H1 (cell line): ENCODE measurements around the gene HLA-DQA2.
"Not testable (repeated sequence)": the region's sequence is repeated elsewhere in the genome, so short reads cannot be mapped to it uniquely, and the experiment has no call there.

Experiments
- EP300 ChIP-seq, 2 experiments: IDR thresholded peaks; 1 replicate in 1 of 2; 2 replicates in 1 of 2; pipeline ENCODE4 v1.6.1; 2011 to 2012; ENCODE audit warnings: low read depth in 2 of 2, low read length in 2 of 2, mild to moderate bottlenecking in 2 of 2, borderline replicate concordance in 1 of 2, inconsistent platforms in 1 of 2, moderate library complexity in 1 of 2
- GABPA ChIP-seq: IDR thresholded peaks from 2 replicates; pipeline ENCODE4 v1.6.1; 2011; ENCODE audit warnings: mild to moderate bottlenecking, low read length, moderate library complexity, borderline replicate concordance; ENCODE audit not compliant: insufficient read depth
- POLR2AphosphoS5 ChIP-seq: IDR thresholded peaks from 2 replicates; pipeline ENCODE4 v1.6.1; 2011; ENCODE audit warnings: low read depth, low read length
- SP2 ChIP-seq: IDR thresholded peaks from 2 replicates; pipeline ENCODE4 v1.6.1; 2012; ENCODE audit warnings: mild to moderate bottlenecking, low read length, inconsistent platforms
- SRF ChIP-seq: IDR thresholded peaks from 2 replicates; pipeline ENCODE4 v1.6.1; 2011; ENCODE audit warnings: mild to moderate bottlenecking, low read depth, low read length, moderate library complexity
- TF ChIP-seq, protein P1 (sequence below), 3 experiments: IDR thresholded peaks; 1 replicate in 2 of 3; 2 replicates in 1 of 3; pipeline versions ENCODE4 v1.5.1 to v1.6.1; 2011; ENCODE audit warnings: low read length in 3 of 3, mild to moderate bottlenecking in 3 of 3, inconsistent platforms in 2 of 3, low read depth in 1 of 3, moderate library complexity in 1 of 3; ENCODE audit not compliant: insufficient read depth in 1 of 3; ENCODE audit errors: control extremely low read depth in 1 of 3

DNA sequence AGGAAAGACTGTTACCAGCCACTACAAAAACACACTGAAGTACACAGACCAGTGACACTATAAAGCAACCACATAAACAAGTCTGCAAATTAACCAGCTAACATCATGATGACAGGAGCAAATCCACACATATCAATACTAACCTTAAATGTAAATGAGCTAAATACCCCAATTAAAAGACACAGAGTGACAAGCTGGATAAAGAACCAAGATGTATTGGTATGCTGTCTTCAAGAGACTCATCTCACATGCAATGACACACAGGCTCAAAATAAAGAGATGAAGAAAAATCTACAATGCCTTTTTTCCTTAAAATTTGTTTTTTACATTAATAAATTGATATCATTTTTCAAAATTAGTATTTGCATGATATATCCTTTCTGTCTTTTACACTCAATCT lies 41.7 kb downstream of the HLA-DQA2 start:
- TF ChIP-seq EP300 (IDR thresholded peaks at IDR 0.05; ENCODE audit: borderline replicate concordance in 1 of 2, low read depth in 2 of 2, low read length in 2 of 2); SP2; GABPA; POLR2AphosphoS5; SRF: not testable (repeated sequence)
- TF ChIP-seq, protein P1, sequence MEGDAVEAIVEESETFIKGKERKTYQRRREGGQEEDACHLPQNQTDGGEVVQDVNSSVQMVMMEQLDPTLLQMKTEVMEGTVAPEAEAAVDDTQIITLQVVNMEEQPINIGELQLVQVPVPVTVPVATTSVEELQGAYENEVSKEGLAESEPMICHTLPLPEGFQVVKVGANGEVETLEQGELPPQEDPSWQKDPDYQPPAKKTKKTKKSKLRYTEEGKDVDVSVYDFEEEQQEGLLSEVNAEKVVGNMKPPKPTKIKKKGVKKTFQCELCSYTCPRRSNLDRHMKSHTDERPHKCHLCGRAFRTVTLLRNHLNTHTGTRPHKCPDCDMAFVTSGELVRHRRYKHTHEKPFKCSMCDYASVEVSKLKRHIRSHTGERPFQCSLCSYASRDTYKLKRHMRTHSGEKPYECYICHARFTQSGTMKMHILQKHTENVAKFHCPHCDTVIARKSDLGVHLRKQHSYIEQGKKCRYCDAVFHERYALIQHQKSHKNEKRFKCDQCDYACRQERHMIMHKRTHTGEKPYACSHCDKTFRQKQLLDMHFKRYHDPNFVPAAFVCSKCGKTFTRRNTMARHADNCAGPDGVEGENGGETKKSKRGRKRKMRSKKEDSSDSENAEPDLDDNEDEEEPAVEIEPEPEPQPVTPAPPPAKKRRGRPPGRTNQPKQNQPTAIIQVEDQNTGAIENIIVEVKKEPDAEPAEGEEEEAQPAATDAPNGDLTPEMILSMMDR (IDR thresholded peaks at IDR 0.05; ENCODE audit: control extremely low read depth in 1 of 3, insufficient read depth in 1 of 3, low read depth in 1 of 3, low read length in 3 of 3) = not testable (repeated sequence)
